GM12878 (cell line): ENCODE results near the gene CCDC201. TPM values are rescaled to one million over a fixed set of nuclear protein-coding genes. Genes with fewer than 3 reads are reported as not detected.

ENCODE experiments used
- ATAC-seq: fragments of 200-7000 bp; cut with Tn5 transposase; 3 replicates; pipeline ENCODE4 v1.9.1; 2020; ENCODE audit warnings: mild to moderate bottlenecking, moderate library complexity
- BruUV-seq: library from RNA; stranded (reverse); fragments of 400-500 nt; replicated peaks from 2 replicates; lab custom pipeline; 2021; lab: Mats Ljungman, UMichigan
- CTCF ChIA-PET: fragments of 300-600 bp; sonication (Branson Sonifier 250); formaldehyde crosslinking; extraction: SDS; loops from one replicate; lab custom pipeline; 2021; ENCODE audit warnings: inconsistent platforms; lab: Yijun Ruan, JAX
- POLR2A ChIA-PET: fragments of 350-600 bp; formaldehyde crosslinking; extraction: SDS; loops from one replicate; lab custom pipeline; 2021; ENCODE audit warnings: inconsistent platforms; lab: Charles Lee
- RAD21 ChIA-PET: fragments of 300-600 bp; sonication (Branson Sonifier 250); formaldehyde crosslinking; loops from one replicate; lab custom pipeline; 2023; ENCODE audit warnings: antibody characterized with exemption; ENCODE audit not compliant: unreplicated experiment; lab: Charles Lee
- SMC1A ChIA-PET: fragments of 300-600 bp; sonication (Branson Sonifier 250); formaldehyde crosslinking; loops from one replicate; lab custom pipeline; 2023; ENCODE audit not compliant: unreplicated experiment, uncharacterized antibody; lab: Charles Lee
- DNase-seq: peaks from one replicate; pipeline ENCODE4 v3.0.0-alpha.2; 2011; ENCODE audit warnings: low read depth, low spot score
- FAIRE-seq: peaks from 3 replicates; lab custom pipeline; 2011; peaks lifted over from hg19 to GRCh38; lab: Jason Lieb, UNC
- H2AFZ ChIP-seq: 2 replicates; pipeline ENCODE4 v1.6.0; 2011; ENCODE audit warnings: low read depth, low read length, control low read depth; ENCODE audit not compliant: control insufficient read depth
- H3K27ac ChIP-seq: 2 replicates; pipeline ENCODE4 v1.5.1; 2011; ENCODE audit warnings: control low read depth; ENCODE audit not compliant: control insufficient read depth, insufficient read depth
- H3K27me3 ChIP-seq, 2 experiments: replicated peaks in 1 of 2; 2 replicates each; pipeline versions ENCODE4 v1.6.0 to v1.6.1; 2011; ENCODE audit warnings: low read length in 1 of 2; ENCODE audit not compliant: control insufficient read depth in 2 of 2, insufficient read depth in 2 of 2
- H3K36me3 ChIP-seq, 2 experiments: 2 replicates each; pipeline ENCODE4 v1.5.1; 2011; ENCODE audit warnings: low read length in 1 of 2; ENCODE audit not compliant: control insufficient read depth in 2 of 2, insufficient read depth in 2 of 2
- H3K4me1 ChIP-seq: 2 replicates; pipeline ENCODE4 v1.6.1; 2011; ENCODE audit warnings: mild to moderate bottlenecking, low read length, moderate library complexity, mixed read lengths; ENCODE audit not compliant: control insufficient read depth, insufficient read depth
- H3K4me2 ChIP-seq: 2 replicates; pipeline ENCODE4 v1.6.0; 2011; ENCODE audit warnings: control low read depth; ENCODE audit not compliant: control insufficient read depth, insufficient read depth
- H3K4me3 ChIP-seq: fragments of 200-600 bp; sonication (generic); 2 replicates; pipeline ENCODE4 v1.5.1; 2016
- H3K79me2 ChIP-seq: 2 replicates; pipeline ENCODE4 v1.6.0; 2011; ENCODE audit warnings: low read length; ENCODE audit not compliant: control insufficient read depth, insufficient read depth
- H3K9ac ChIP-seq: 2 replicates; pipeline ENCODE4 v1.8.0; 2011; ENCODE audit warnings: low read length, control low read depth, mixed read lengths; ENCODE audit not compliant: control insufficient read depth, insufficient read depth
- H3K9me3 ChIP-seq: replicated peaks from 3 replicates; pipeline ENCODE4 v1.5.1; 2011; ENCODE audit warnings: mild to moderate bottlenecking, low read length; ENCODE audit not compliant: control insufficient read depth, insufficient read depth
- H4K20me1 ChIP-seq: 2 replicates; pipeline ENCODE4 v1.6.0; 2011; ENCODE audit not compliant: control insufficient read depth, insufficient read depth
- ATF3 ChIP-seq: IDR thresholded peaks from 2 replicates; pipeline ENCODE4 v1.6.1; 2011; ENCODE audit warnings: low read depth, mild to moderate bottlenecking, low read length, moderate library complexity, borderline replicate concordance; ENCODE audit errors: extremely low read depth
- BRCA1 ChIP-seq: IDR thresholded peaks from 2 replicates; pipeline ENCODE4 v1.6.1; 2011; ENCODE audit warnings: low read depth, low read length, improper control_type of control experiment
- CBX5 ChIP-seq: sonication (generic); IDR thresholded peaks from 2 replicates; pipeline ENCODE4 v1.6.1; 2016; ENCODE audit warnings: low read depth, moderate library complexity, mild to moderate bottlenecking, inconsistent platforms
- CHD2 ChIP-seq: IDR thresholded peaks from 2 replicates; pipeline ENCODE4 v1.6.1; 2011; ENCODE audit warnings: low read depth, low read length, improper control_type of control experiment, borderline replicate concordance
- FOS ChIP-seq: IDR thresholded peaks from 3 replicates; pipeline ENCODE4 v1.6.1; 2011; ENCODE audit warnings: borderline replicate concordance; ENCODE audit not compliant: insufficient read length; ENCODE audit errors: extremely low read depth
- IRF3 ChIP-seq: fragments of 450-650 bp; IDR thresholded peaks from 2 replicates; pipeline ENCODE4 v1.6.1; 2014; ENCODE audit warnings: mild to moderate bottlenecking
- MAX ChIP-seq: IDR thresholded peaks from 2 replicates; pipeline ENCODE4 v1.6.1; 2012; ENCODE audit warnings: low read depth, low read length, improper control_type of control experiment
- MXI1 ChIP-seq: fragments of 150-350 bp; IDR thresholded peaks from 2 replicates; pipeline ENCODE4 v1.6.1; 2011; ENCODE audit warnings: low read depth, mild to moderate bottlenecking, inconsistent platforms, low read length, improper control_type of control experiment
- SP1 ChIP-seq: IDR thresholded peaks from one replicate; pipeline ENCODE4 v1.6.1; 2011; ENCODE audit warnings: low read depth, low read length
- SPI1 ChIP-seq: IDR thresholded peaks from 2 replicates; pipeline ENCODE4 v1.6.1; 2011; ENCODE audit warnings: low read depth, mild to moderate bottlenecking, low read length, moderate library complexity, borderline replicate concordance; ENCODE audit not compliant: insufficient read depth
- SREBF1 ChIP-seq: IDR thresholded peaks from 2 replicates; pipeline ENCODE4 v1.6.1; 2012; ENCODE audit warnings: mild to moderate bottlenecking, low read length
- YY1 ChIP-seq: IDR thresholded peaks from 2 replicates; pipeline ENCODE4 v1.6.1; 2011; ENCODE audit warnings: low read depth, mild to moderate bottlenecking, low read length
- ZBED1 ChIP-seq: IDR thresholded peaks from 2 replicates; pipeline ENCODE4 v1.6.1; 2016; ENCODE audit warnings: borderline replicate concordance
- ZBTB11 ChIP-seq: fragments of 450-650 bp; formaldehyde crosslinking; IDR thresholded peaks from 2 replicates; pipeline ENCODE4 v1.5.0; 2022; ENCODE audit warnings: mild to moderate bottlenecking, missing genetic modification characterization
- in situ Hi-C: fragments of 300-500 bp; cut with MboI; formaldehyde crosslinking; loops from 9 replicates; pipeline ENCODE4 v1.14.3; 2018; ENCODE audit warnings: mixed read lengths
- intact Hi-C: fragments of 100-400 bp; cut with micrococcal nuclease; formaldehyde crosslinking; loops from one replicate; pipeline ENCODE4 v1.14.2; 2022; ENCODE audit not compliant: unreplicated experiment
- polyA plus RNA-seq, 11 experiments: library from polyadenylated mRNA; depleted of rRNA in 4 of 11; unstranded in 6 of 11; stranded (reverse) in 5 of 11; fragments of >200 nt; fragmentation: Nextera tagmentation in 4 of 11; fragmentation: Illumina TruSeq in 1 of 11; extraction: Ambion mirVana in 4 of 11; extraction: Trizol in 1 of 11; gene quantifications; 1 replicate in 1 of 11; 2 replicates in 10 of 11; pipeline versions ENCODE4 v1.2.1 to v1.2.3, GENCODE V29; 2011 to 2016; ENCODE audit warnings: inconsistent platforms in 2 of 11, missing spikeins in 2 of 11, low read depth in 1 of 11
- total RNA-seq, 4 experiments: library from RNA; depleted of rRNA in 3 of 4; stranded (reverse); fragments of >200 nt in 3 of 4; fragmentation: Illumina TruSeq in 1 of 4; extraction: Trizol in 1 of 4; gene quantifications; 2 replicates each; pipeline versions ENCODE4 v1.2.1 to v1.2.3, GENCODE V29; 2013 to 2021

CCDC201 gene
- total and polyA plus RNA-seq, 10 of the 15 experiments (the other 5 are each of a cell fraction or from before 2014, with no cell fraction given): 0.10 TPM; not detected in 9

GRCh38 chr7:45909561-45909960, 36.7 kb upstream of the CCDC201 start:
- in situ Hi-C loops: no loop called here

More at GRCh38 chr7:45909561-45909960, 36.7 kb upstream of the CCDC201 start:
- H3K27me3 ChIP-seq: peaks cover 0 to 1% of the 10 kb centered on the region in 2 experiments; a peak in 2 of 4 replicates
- H4K20me1 ChIP-seq: no peaks in the 10 kb centered on the region
- ChIA-PET SMC1A (interaction anchor here (1.5 kb wide), 1 partner anchor 11 kb away, joined by 4 read pairs; no protein-coding TSS in a partner anchor), RAD21 (interaction anchor here (1.3 kb wide), 1 partner anchor 1180 kb away, joined by 3 read pairs; no protein-coding TSS in a partner anchor), CTCF (interaction anchor here (2.5 kb wide), 1 partner anchor 9 kb away, joined by 12 read pairs; no protein-coding TSS in a partner anchor), POLR2A (no interaction called here)
- no peaks in the 10 kb centered on the region for H3K4me1 ChIP-seq
- ATAC-seq: no peak
- H3K27ac ChIP-seq: no peak overlapping the region
- H2AFZ ChIP-seq: no peak overlapping the region
- no peaks in the 10 kb centered on the region for H3K79me2 ChIP-seq
- H3K36me3 ChIP-seq: no peaks in the 10 kb centered on the region
- H3K9ac ChIP-seq: no peak overlapping the region
- TF ChIP-seq CBX5: no peak
- no peak for TF ChIP-seq ZBED1
- no peak for TF ChIP-seq SPI1
- TF ChIP-seq IRF3: no peak
- TF ChIP-seq MXI1: no peak
- TF ChIP-seq FOS: no peak
- TF ChIP-seq MAX: no peak
- no peak for TF ChIP-seq SREBF1
- no peak for TF ChIP-seq CHD2
- TF ChIP-seq BRCA1: no peak
- no peak for TF ChIP-seq ATF3
- TF ChIP-seq YY1: no peak
- TF ChIP-seq SP1: no peak
- no peak for TF ChIP-seq ZBTB11 (CRISPR knock-in tag)
- H3K9me3 ChIP-seq: no peaks in the 10 kb centered on the region
- intact Hi-C loops: no loop called here
- no peak for DNase-seq
- FAIRE-seq: no peak
- no peak overlapping the region for H3K4me2 ChIP-seq
- BruUV-seq: no TSS peak
- H3K4me3 ChIP-seq: no peak overlapping the region
